Fibroblast of the aortic adventitia (primary cell): ENCODE results near the gene PAPOLA. TPM values are rescaled to one million over a fixed set of nuclear protein-coding genes. Genes with fewer than 3 reads are reported as not detected.

ENCODE experiments used
- DNase-seq: peaks from one replicate; pipeline ENCODE4 v3.0.0-alpha.2; 2010; ENCODE audit warnings: low read depth
- H3K4me3 ChIP-seq: 2 replicates; pipeline ENCODE4 v1.5.1; 2011; ENCODE audit warnings: low read depth, mild to moderate bottlenecking, control low read depth, low read length, moderate library complexity
- CTCF ChIP-seq: IDR thresholded peaks from 2 replicates; pipeline ENCODE4 v1.5.1; 2011; ENCODE audit warnings: mild to moderate bottlenecking, low read length, control low read depth, inconsistent platforms; ENCODE audit not compliant: insufficient read depth
- total RNA-seq: library from RNA; depleted of rRNA; stranded (reverse); fragments of >200 nt; gene quantifications from 2 replicates; pipeline ENCODE4 v1.2.3, GENCODE V29; 2012; ENCODE audit warnings: low replicate concordance

Gene PAPOLA
- total RNA-seq, 1 donor: 124 TPM

GRCh38 chr14:96516351-96516750 lies 14.2 kb downstream of the PAPOLA start:
- TF ChIP-seq CTCF: no peak
- no peak overlapping the region for H3K4me3 ChIP-seq
- no peak for DNase-seq

GRCh38 chr14:96519970-96520369 lies 17.8 kb downstream of the PAPOLA start:
- no peak for TF ChIP-seq CTCF
- no peak overlapping the region for H3K4me3 ChIP-seq
- no peak for DNase-seq

GRCh38 chr14:96525452-96525851 lies 23.3 kb downstream of the PAPOLA start:
- no peak overlapping the region for H3K4me3 ChIP-seq
- DNase-seq: no peak
- no peak for TF ChIP-seq CTCF

- DNase-seq: no peak
- no peak for TF ChIP-seq CTCF
- H3K4me3 ChIP-seq: no peak overlapping the region
Observed at GRCh38 chr14:96532632-96533031, 30.4 kb downstream of the PAPOLA start.

GRCh38 chr14:96536807-96537206 lies 34.6 kb downstream of the PAPOLA start:
- no peak for TF ChIP-seq CTCF
- no peak for DNase-seq
- no peak overlapping the region for H3K4me3 ChIP-seq

GRCh38 chr14:96538097-96538989 lies 36.2 kb downstream of the PAPOLA start:
- no peak overlapping the region for H3K4me3 ChIP-seq
- no peak for TF ChIP-seq CTCF
- no peak for DNase-seq

GRCh38 chr14:96538990-96539317 lies 36.8 kb downstream of the PAPOLA start:
- TF ChIP-seq CTCF: no peak
- DNase-seq: no peak
- H3K4me3 ChIP-seq: no peak overlapping the region
